ENCODE results near the gene TMPRSS6.

- TF ChIP-seq CTCF (IDR thresholded peaks at IDR 0.05) = no peak
- TF ChIP-seq POLR2A (IDR thresholded peaks at IDR 0.05) = no peak
These were observed 72.7 kb downstream of the TMPRSS6 start for GRCh38 chr22:37036655-37037377.

All from adrenal gland (tissue), 5 donors.